Activated naive CD8-positive, alpha-beta T cell treated with anti-CD3 and anti-CD28 coated beads, Interleukin-2, amount 50 U/mL, for 24 hours (primary cell): ENCODE data around the gene BTG3.
A peak's percentile ranks its signal among the peaks of the same experiment; 100 is the strongest.

Experiments
- ATAC-seq: fragments of 150-1000 bp; cut with Tn5 transposase; one replicate; pipeline ENCODE4 v1.10.0; 2021
- DNase-seq: peaks from one replicate; pipeline ENCODE4 v3.0.0; 2021
- H3K27ac Mint-ChIP-seq: one replicate; pipeline ENCODE4 v1.8.0; 2021; ENCODE audit warnings: mild to moderate bottlenecking, mixed read lengths
- H3K27me3 Mint-ChIP-seq: one replicate; pipeline ENCODE4 v1.8.0; 2021; ENCODE audit warnings: mixed read lengths
- H3K36me3 Mint-ChIP-seq: one replicate; pipeline ENCODE4 v1.8.0; 2021; ENCODE audit warnings: low read depth, mixed read lengths
- H3K4me1 Mint-ChIP-seq: one replicate; pipeline ENCODE4 v1.8.0; 2021; ENCODE audit warnings: mixed read lengths
- H3K4me3 Mint-ChIP-seq: one replicate; pipeline ENCODE4 v1.8.0; 2021; ENCODE audit warnings: mild to moderate bottlenecking, moderate library complexity, mixed read lengths
- H3K9me3 Mint-ChIP-seq: one replicate; pipeline ENCODE4 v1.8.0; 2021; ENCODE audit warnings: mixed read lengths

BTG3 gene

DNA sequence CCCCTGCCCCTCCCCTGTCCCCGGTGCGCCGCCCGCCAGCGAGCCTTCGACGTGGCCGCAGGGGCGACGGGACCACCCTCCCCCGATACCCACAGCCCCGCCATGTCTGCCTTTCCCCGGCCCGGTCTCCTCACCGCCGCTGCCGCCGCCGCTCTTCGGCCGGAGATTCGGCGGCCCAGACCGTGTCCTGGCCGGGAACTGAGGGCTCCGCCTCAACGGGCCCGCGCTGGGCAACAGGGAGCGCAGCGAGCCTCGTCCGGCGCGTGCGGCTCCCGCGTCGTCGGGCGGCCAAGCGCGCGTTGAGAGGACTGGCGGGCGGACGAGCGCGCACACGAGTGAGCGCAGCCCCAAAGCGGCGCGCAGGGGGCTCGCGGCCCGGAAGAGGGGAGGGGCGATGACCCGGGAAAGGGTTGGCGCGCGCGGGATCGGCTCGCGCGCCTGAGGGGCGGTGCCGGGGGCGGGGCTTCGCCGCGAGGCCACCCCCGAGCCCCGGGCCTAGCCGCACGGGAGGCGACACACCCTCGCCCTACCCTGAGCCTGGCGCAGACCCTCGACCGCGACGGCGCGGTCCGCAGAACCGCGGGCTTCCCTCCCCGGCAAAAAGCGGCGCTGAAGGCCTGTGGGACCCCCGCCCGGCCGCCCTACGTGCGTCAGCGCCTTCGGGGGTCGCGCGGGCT is at the start of gene BTG3:
BTG3 (minus strand) TSS at position 337 of the 677 bp plus-strand sequence. CDS start 3,757 bp downstream, outside the sequence.
- peak; percentile 87 for DNase-seq
- peak within 1 kb of the TSS; percentile 86 for H3K4me3 Mint-ChIP-seq
- peak; percentile 85 for ATAC-seq
- peaks cover 35% of the 10 kb centered on the region for H3K4me1 Mint-ChIP-seq
- no peaks in the 10 kb centered on the region for H3K9me3 Mint-ChIP-seq
- no peaks in the 10 kb centered on the region for H3K27me3 Mint-ChIP-seq
- peak within 1 kb of the TSS; percentile 85 for H3K27ac Mint-ChIP-seq
- peaks cover 29% of the 10 kb centered on the region for H3K36me3 Mint-ChIP-seq

- Mint-ChIP-seq H3K4me1 (peaks cover 2% of the 10 kb centered on the region), H3K27ac (no peak overlapping the region), H3K9me3 (no peaks in the 10 kb centered on the region), H3K36me3 (no peaks in the 10 kb centered on the region), H3K27me3 (peaks cover 10% of the 10 kb centered on the region), H3K4me3 (no peak overlapping the region)
- no peak for ATAC-seq
- no peak for DNase-seq
These were observed 48.2 kb upstream of the BTG3 start for GRCh38 chr21:17660862-17661261.

GRCh38 chr21:17660452-17660851 is 47.8 kb upstream of the BTG3 start:
- ATAC-seq: no peak
- peaks cover 8% of the 10 kb centered on the region for H3K27me3 Mint-ChIP-seq

GRCh38 chr21:17658931-17659330 is 46.2 kb upstream of the BTG3 start:
- ATAC-seq (no peak), DNase-seq (no peak)
- Mint-ChIP-seq H3K9me3 (no peaks in the 10 kb centered on the region), H3K4me1 (no peaks in the 10 kb centered on the region), H3K27me3 (peaks cover 11% of the 10 kb centered on the region), H3K36me3 (no peaks in the 10 kb centered on the region), H3K27ac (no peak overlapping the region), H3K4me3 (no peak overlapping the region)

More at GRCh38 chr21:17660452-17660851, 47.8 kb upstream of the BTG3 start:
- Mint-ChIP-seq H3K4me1 (no peaks in the 10 kb centered on the region), H3K9me3 (no peaks in the 10 kb centered on the region), H3K4me3 (no peak overlapping the region), H3K36me3 (no peaks in the 10 kb centered on the region), H3K27ac (no peak overlapping the region)
- DNase-seq: no peak

GRCh38 chr21:17651526-17651925 is 38.8 kb upstream of the BTG3 start:
- Mint-ChIP-seq H3K27me3 (peaks cover 3% of the 10 kb centered on the region), H3K9me3 (peaks cover 3% of the 10 kb centered on the region), H3K4me1 (no peaks in the 10 kb centered on the region), H3K27ac (no peak overlapping the region), H3K4me3 (no peak overlapping the region), H3K36me3 (no peaks in the 10 kb centered on the region)
- ATAC-seq (no peak), DNase-seq (no peak)

DNA sequence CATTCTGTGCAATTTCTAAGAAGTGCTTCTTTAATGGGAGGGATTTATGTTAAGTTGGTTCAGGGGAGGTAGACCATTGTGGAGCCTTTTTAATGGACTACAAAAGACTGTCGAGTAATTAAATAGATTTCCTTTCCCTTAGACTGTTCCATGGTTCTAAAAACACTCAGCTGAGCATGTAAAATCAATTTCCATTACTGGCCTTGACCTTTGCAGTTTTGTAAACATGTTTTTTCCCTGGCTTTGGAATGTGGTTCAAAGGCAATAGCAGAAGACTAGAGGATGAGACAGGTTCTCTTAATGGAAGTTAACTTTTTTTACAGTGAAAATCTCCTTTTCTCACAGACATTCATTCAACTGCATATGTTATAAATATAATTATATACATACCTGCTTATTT is 37.6 kb upstream of the BTG3 start:
- no peak overlapping the region for H3K27ac Mint-ChIP-seq
- H3K4me1 Mint-ChIP-seq: no peaks in the 10 kb centered on the region
- ATAC-seq: no peak
- no peak overlapping the region for H3K4me3 Mint-ChIP-seq
- no peaks in the 10 kb centered on the region for H3K36me3 Mint-ChIP-seq
- peaks cover 3% of the 10 kb centered on the region for H3K9me3 Mint-ChIP-seq
- peaks cover 3% of the 10 kb centered on the region for H3K27me3 Mint-ChIP-seq
- no peak for DNase-seq

DNA sequence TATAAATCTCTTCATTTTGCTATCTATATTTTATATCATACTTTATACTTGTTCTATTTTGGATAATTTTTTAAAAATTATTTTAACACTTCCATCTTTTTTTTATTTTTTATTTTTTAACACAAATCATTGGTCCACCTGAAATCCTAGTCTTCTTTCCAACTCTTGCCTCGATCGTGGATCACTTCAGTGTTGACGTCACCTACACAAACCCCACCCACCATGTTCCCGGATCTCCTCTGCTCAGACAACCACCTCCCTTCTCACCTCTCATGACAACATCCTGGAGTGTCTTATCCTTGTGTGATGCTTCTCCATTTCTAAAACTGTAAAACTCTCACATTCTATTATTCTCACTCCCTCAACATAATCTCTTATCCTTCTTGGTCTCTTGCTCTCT is 34.1 kb upstream of the BTG3 start:
- H3K4me3 Mint-ChIP-seq: no peak overlapping the region
- peaks cover 6% of the 10 kb centered on the region for H3K4me1 Mint-ChIP-seq
- DNase-seq: no peak
- no peaks in the 10 kb centered on the region for H3K36me3 Mint-ChIP-seq
- H3K27me3 Mint-ChIP-seq: no peaks in the 10 kb centered on the region
- no peak for ATAC-seq
- no peak overlapping the region for H3K27ac Mint-ChIP-seq
- peaks cover 3% of the 10 kb centered on the region for H3K9me3 Mint-ChIP-seq

DNA sequence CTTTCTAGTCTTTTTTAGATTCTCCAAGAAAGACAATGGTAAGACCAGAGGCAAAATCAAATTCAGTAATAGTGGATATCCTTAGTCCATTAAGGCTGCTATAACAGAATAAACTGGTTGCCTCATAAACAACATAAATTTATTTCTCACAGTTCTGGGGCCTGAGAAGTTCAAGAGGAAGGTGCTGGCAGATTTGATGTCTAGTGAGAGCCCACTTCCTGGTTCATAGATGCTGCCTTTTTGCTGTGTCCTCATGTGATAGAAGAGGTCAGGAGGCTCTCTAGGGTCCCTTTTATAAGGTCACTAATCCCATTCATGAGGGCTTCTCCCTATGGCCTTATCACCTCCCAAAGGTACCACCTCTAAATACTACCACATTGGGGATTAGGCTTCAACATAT is 31.5 kb upstream of the BTG3 start:
- H3K27ac Mint-ChIP-seq: no peak overlapping the region

DNA sequence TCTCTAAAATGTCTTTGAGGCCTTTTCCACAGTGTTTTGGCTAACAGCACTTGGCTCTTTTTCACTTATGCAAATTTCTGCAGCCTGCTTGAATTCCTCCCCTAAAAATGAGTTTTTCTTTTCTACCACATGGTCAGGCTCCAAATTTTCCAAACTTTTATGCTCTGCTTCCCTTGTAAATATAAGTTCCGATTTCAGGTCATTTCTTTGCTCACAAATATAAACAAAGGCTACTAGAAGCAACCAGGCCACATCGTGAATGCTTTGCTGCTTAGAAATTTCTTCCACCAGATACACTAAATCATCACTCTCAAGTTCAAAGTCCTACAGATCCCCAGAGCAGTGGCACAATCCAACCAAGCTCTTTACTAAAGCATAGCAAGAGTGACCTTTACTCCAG is 28.1 kb upstream of the BTG3 start:
- Mint-ChIP-seq H3K27me3 (no peaks in the 10 kb centered on the region), H3K4me1 (peaks cover 6% of the 10 kb centered on the region), H3K4me3 (no peak overlapping the region), H3K36me3 (no peaks in the 10 kb centered on the region), H3K9me3 (peaks cover 6% of the 10 kb centered on the region), H3K27ac (no peak overlapping the region)
- DNase-seq: no peak
- ATAC-seq: no peak

More for the DNA sequence above, 31.5 kb upstream of the BTG3 start:
- ATAC-seq (no peak), DNase-seq (no peak)
- peaks cover 9% of the 10 kb centered on the region for H3K9me3 Mint-ChIP-seq
- no peaks in the 10 kb centered on the region for H3K36me3 Mint-ChIP-seq
- H3K4me1 Mint-ChIP-seq: peaks cover 6% of the 10 kb centered on the region
- H3K4me3 Mint-ChIP-seq: no peak overlapping the region
- H3K27me3 Mint-ChIP-seq: no peaks in the 10 kb centered on the region

DNA sequence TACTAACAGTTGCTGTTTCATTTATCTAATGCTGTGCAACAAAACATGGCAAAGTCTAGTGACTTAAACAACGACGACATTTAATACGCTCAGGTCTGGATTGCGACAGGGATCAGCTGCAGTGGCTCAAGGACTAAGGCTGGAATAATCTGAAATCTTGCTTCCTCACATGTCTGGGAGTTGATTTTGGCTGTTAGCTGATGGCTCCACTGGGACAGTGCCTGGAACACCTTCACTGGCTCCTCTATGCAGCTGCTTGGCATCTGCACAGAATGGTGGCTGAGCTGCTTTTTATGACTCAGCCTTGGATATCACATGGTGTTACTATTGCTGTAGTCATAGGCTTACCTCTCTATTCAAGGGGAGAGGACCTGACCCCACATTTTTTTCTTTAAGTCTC is 24.0 kb upstream of the BTG3 start:
- peaks cover 6% of the 10 kb centered on the region for H3K9me3 Mint-ChIP-seq
- H3K27ac Mint-ChIP-seq: no peak overlapping the region
- H3K27me3 Mint-ChIP-seq: no peaks in the 10 kb centered on the region
- DNase-seq: no peak
- no peak for ATAC-seq
- no peak overlapping the region for H3K4me3 Mint-ChIP-seq
- H3K4me1 Mint-ChIP-seq: no peaks in the 10 kb centered on the region
- H3K36me3 Mint-ChIP-seq: no peaks in the 10 kb centered on the region

GRCh38 chr21:17631195-17631594 is 18.5 kb upstream of the BTG3 start:
- DNase-seq (no peak), ATAC-seq (no peak)
- H3K27me3 Mint-ChIP-seq: peaks cover 8% of the 10 kb centered on the region
- H3K4me3 Mint-ChIP-seq: no peak overlapping the region
- no peaks in the 10 kb centered on the region for H3K9me3 Mint-ChIP-seq
- no peaks in the 10 kb centered on the region for H3K36me3 Mint-ChIP-seq
- H3K4me1 Mint-ChIP-seq: no peaks in the 10 kb centered on the region
- H3K27ac Mint-ChIP-seq: no peak overlapping the region

DNA sequence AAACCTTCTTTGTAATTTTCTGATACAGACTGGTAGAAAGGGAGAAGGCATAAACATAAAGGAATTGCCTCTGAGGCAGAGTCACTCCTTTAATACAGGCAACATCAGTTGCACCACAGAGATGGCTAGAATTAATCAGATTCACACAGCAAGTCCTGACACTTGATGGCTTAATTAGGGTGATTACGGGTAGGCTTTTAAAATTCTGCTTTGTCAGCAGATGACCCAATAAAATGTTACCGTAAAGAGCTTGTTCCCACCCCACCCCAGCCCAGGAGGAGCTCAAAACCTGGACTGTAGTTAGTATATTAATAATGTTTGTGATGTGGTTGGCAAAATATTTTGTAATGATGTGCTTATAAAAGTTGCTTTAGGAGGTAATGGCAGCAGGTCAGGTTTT is 9.3 kb upstream of the BTG3 start:
- Mint-ChIP-seq H3K9me3 (no peaks in the 10 kb centered on the region), H3K27ac (no peak overlapping the region), H3K4me3 (no peak overlapping the region), H3K4me1 (peaks cover under 1% of the 10 kb centered on the region), H3K36me3 (no peaks in the 10 kb centered on the region), H3K27me3 (peaks cover 7% of the 10 kb centered on the region)
- ATAC-seq (no peak), DNase-seq (no peak)

- ATAC-seq: no peak
- peaks cover 8% of the 10 kb centered on the region for H3K4me1 Mint-ChIP-seq
- no peak overlapping the region for H3K27ac Mint-ChIP-seq
- H3K4me3 Mint-ChIP-seq: no peak overlapping the region
- no peaks in the 10 kb centered on the region for H3K36me3 Mint-ChIP-seq
- H3K27me3 Mint-ChIP-seq: no peaks in the 10 kb centered on the region
- no peak for DNase-seq
- H3K9me3 Mint-ChIP-seq: no peaks in the 10 kb centered on the region
These were observed 4.1 kb upstream of the BTG3 start for GRCh38 chr21:17616831-17617230.

- peak overlapping the region; percentile 65 for H3K27ac Mint-ChIP-seq
- no peaks in the 10 kb centered on the region for H3K9me3 Mint-ChIP-seq
- H3K36me3 Mint-ChIP-seq: peaks cover 24% of the 10 kb centered on the region
- H3K27me3 Mint-ChIP-seq: no peaks in the 10 kb centered on the region
- ATAC-seq (no peak), DNase-seq (peak; percentile 12)
- peaks cover 35% of the 10 kb centered on the region for H3K4me1 Mint-ChIP-seq
- peak overlapping the region; percentile 70 for H3K4me3 Mint-ChIP-seq
These were observed 558 bp upstream of the BTG3 start for GRCh38 chr21:17613242-17613676.

DNA sequence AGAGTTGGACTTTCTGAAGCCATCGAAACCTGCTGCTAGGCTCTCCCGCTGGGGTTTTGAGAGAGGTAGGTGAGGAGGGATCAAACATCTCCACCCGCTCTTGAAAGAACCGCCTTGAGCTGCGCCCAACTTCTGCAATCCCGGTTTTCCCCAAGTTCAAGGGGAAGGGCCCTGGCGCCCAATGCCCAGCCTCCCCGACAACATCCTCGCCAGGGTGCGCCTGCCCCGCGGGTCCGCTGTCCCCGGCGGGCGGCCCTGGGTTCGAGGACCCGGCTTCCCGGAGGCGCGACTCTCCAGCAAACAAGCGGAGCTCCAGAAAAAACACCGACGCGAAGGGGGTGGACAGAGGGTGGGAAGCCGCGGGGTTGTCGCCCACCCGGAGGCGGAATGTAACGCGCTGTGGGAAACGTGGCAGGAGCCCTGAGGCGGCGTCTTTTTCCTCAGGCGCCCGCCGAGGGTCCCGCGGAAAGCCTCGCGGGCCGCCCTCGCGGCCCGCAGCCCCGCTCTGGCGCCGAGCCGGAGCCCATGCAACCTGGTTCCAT is 607 bp downstream of the BTG3 start:
- H3K27ac Mint-ChIP-seq: peak overlapping the region; percentile 85
- H3K9me3 Mint-ChIP-seq: no peaks in the 10 kb centered on the region
- ATAC-seq (no peak), DNase-seq (peak; percentile 29)
- peaks cover 36% of the 10 kb centered on the region for H3K4me1 Mint-ChIP-seq
- peak overlapping the region; percentile 86 for H3K4me3 Mint-ChIP-seq
- H3K36me3 Mint-ChIP-seq: peaks cover 35% of the 10 kb centered on the region
- no peaks in the 10 kb centered on the region for H3K27me3 Mint-ChIP-seq
